DOHH2 (cell line): ENCODE data around the gene OR13A1.
"Not testable (repeated sequence)": the region's sequence is repeated elsewhere in the genome, so short reads cannot be mapped to it uniquely, and the experiment has no call there.

Source experiments
- H3F3A ChIP-seq: fragments of 200-600 bp; sonication (generic), shearing (Covaris generic); 2 replicates; pipeline ENCODE4 v1.6.0; 2016; ENCODE audit warnings: antibody characterized with exemption, mild to moderate bottlenecking; ENCODE audit not compliant: control insufficient read depth, insufficient read depth
- H3K27ac ChIP-seq: fragments of 200-600 bp; sonication (generic); 2 replicates; pipeline ENCODE4 v1.5.1; 2014; ENCODE audit warnings: low read depth, mild to moderate bottlenecking, low read length, moderate library complexity
- H3K27me3 ChIP-seq: fragments of 200-600 bp; sonication (generic); 2 replicates; pipeline ENCODE4 v1.6.1; 2014; ENCODE audit warnings: mild to moderate bottlenecking, low read length, mixed read lengths; ENCODE audit not compliant: control insufficient read depth
- H3K36me3 ChIP-seq: fragments of 200-600 bp; sonication (generic); 2 replicates; pipeline ENCODE4 v1.6.1; 2014; ENCODE audit warnings: mild to moderate bottlenecking, low read length, moderate library complexity, mixed read lengths; ENCODE audit not compliant: control insufficient read depth
- H3K4me1 ChIP-seq: fragments of 200-600 bp; sonication (generic); 2 replicates; pipeline ENCODE4 v1.6.1; 2014; ENCODE audit warnings: mild to moderate bottlenecking, low read length, mixed read lengths; ENCODE audit not compliant: control insufficient read depth
- H3K4me2 ChIP-seq: fragments of 200-600 bp; sonication (generic); 2 replicates; pipeline ENCODE4 v1.6.0; 2014; ENCODE audit warnings: mild to moderate bottlenecking, low read length, moderate library complexity
- H3K4me3 ChIP-seq: fragments of 200-600 bp; sonication (generic); 2 replicates; pipeline ENCODE4 v1.5.1; 2014; ENCODE audit warnings: mild to moderate bottlenecking, low read length, mixed read lengths
- H3K79me2 ChIP-seq: fragments of 200-600 bp; sonication (generic); 2 replicates; pipeline ENCODE4 v1.6.1; 2014; ENCODE audit warnings: mild to moderate bottlenecking, low read length, mixed read lengths; ENCODE audit not compliant: control insufficient read depth
- H3K9me2 ChIP-seq: fragments of 200-600 bp; sonication (generic); replicated peaks from 2 replicates; pipeline ENCODE4 v1.6.1; 2014; ENCODE audit warnings: mild to moderate bottlenecking, low read length, mixed read lengths; ENCODE audit not compliant: control insufficient read depth
- H3K9me3 ChIP-seq: fragments of 200-600 bp; sonication (generic); 2 replicates; pipeline ENCODE4 v1.6.1; 2014; ENCODE audit warnings: antibody characterized with exemption, low read length, mixed read lengths; ENCODE audit not compliant: control insufficient read depth, insufficient read depth
- H4K20me1 ChIP-seq: fragments of 200-600 bp; sonication (generic); 2 replicates; pipeline ENCODE4 v1.6.0; 2014; ENCODE audit warnings: low read depth, mild to moderate bottlenecking, antibody characterized with exemption, low read length, moderate library complexity; ENCODE audit not compliant: control insufficient read depth, insufficient read depth
- EZH2phosphoT487 ChIP-seq: fragments of 200-600 bp; sonication (generic); IDR thresholded peaks from 2 replicates; pipeline ENCODE4 v1.6.1; 2017; ENCODE audit warnings: borderline replicate concordance, mild to moderate bottlenecking, antibody characterized with exemption, low read length, moderate library complexity, mixed read lengths
- TF ChIP-seq, protein P1 (sequence below): fragments of 200-600 bp; sonication (generic); IDR thresholded peaks from one replicate; pipeline ENCODE4 v1.5.1; 2014; ENCODE audit warnings: antibody characterized with exemption, mild to moderate bottlenecking, low read depth, low read length; ENCODE audit not compliant: poor library complexity, severe bottlenecking

The OR13A1 gene

DNA sequence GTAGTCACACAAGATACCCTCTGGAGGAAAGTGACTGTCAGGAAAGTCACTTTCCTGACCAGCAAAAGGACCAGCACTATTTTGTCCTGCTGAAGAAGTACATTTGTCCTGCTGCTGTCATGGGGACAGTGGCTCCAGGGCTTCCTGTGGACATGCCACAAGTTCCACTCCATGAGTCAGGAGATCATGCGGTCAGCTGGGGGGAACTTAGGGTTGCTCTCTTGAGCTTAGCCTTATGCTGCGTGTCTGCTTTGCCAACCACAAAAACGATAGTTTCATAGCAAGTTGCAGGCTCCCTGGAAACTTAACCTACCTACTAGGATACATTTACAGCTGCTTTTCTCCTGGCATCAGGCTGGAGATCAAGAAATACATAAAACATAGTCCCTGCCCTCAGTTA, 38.9 kb upstream of the OR13A1 start:
- TF ChIP-seq, protein P1, sequence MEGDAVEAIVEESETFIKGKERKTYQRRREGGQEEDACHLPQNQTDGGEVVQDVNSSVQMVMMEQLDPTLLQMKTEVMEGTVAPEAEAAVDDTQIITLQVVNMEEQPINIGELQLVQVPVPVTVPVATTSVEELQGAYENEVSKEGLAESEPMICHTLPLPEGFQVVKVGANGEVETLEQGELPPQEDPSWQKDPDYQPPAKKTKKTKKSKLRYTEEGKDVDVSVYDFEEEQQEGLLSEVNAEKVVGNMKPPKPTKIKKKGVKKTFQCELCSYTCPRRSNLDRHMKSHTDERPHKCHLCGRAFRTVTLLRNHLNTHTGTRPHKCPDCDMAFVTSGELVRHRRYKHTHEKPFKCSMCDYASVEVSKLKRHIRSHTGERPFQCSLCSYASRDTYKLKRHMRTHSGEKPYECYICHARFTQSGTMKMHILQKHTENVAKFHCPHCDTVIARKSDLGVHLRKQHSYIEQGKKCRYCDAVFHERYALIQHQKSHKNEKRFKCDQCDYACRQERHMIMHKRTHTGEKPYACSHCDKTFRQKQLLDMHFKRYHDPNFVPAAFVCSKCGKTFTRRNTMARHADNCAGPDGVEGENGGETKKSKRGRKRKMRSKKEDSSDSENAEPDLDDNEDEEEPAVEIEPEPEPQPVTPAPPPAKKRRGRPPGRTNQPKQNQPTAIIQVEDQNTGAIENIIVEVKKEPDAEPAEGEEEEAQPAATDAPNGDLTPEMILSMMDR = no peak
- no peak for TF ChIP-seq EZH2phosphoT487
- Histone ChIP-seq H3K9me2 (no peaks in the 10 kb centered on the region), H3K4me2 (no peak overlapping the region), H3K36me3 (peaks cover 74% of the 10 kb centered on the region), H3K9me3 (peaks cover 22% of the 10 kb centered on the region; the same call in 1 of the 2 replicates), H3K4me1 (peaks cover 79% of the 10 kb centered on the region), H3K79me2 (peaks cover 81% of the 10 kb centered on the region), H3K27ac (no peak overlapping the region), H3F3A (no peaks in the 10 kb centered on the region), H4K20me1 (no peaks in the 10 kb centered on the region), H3K27me3 (no peaks in the 10 kb centered on the region), H3K4me3 (no peak overlapping the region)

- Histone ChIP-seq H3F3A (no peaks in the 10 kb centered on the region), H3K27ac (no peak overlapping the region), H3K27me3 (no peaks in the 10 kb centered on the region), H3K36me3 (peaks cover 66% of the 10 kb centered on the region), H4K20me1 (no peaks in the 10 kb centered on the region), H3K4me3 (no peak overlapping the region), H3K9me2 (no peaks in the 10 kb centered on the region), H3K4me2 (peak overlapping the region; percentile 15), H3K79me2 (peaks cover 75% of the 10 kb centered on the region), H3K4me1 (peaks cover 69% of the 10 kb centered on the region), H3K9me3 (peaks cover 19% of the 10 kb centered on the region; the same call in 1 of the 2 replicates)
- TF ChIP-seq EZH2phosphoT487 = no peak
- TF ChIP-seq, protein P1 = no peak
Observed at GRCh38 chr10:45353186-45353585, 37.8 kb upstream of the OR13A1 start.

DNA sequence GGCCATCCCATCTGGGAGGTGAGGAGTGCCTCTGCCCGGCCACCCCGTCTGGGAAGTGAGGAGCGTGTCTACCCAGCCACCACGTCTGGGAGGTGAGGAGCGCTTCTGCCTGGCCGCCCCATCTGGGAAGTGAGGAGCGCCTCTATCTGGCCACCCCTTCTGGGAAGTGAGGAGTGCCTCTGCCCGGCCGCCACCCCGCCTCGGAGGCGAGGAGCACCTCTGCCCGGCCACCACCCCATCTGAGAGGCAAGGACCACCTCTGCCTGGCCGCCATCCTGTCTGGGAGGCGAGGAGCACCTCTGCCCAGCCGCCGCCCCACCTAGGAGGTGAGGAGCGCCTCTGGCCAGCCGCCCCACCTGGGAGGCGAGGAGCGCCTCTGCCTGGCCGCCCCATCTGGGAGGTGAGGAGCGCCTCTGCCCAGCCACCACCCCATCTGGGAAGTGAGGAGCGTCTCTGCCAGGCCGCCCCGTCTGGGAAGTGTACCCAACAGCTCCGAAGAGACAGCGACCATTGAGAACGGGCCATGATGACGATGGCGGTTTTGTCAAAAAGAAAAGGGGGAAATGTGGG, 32.9 kb upstream of the OR13A1 start:
- H4K20me1 ChIP-seq, H3K4me2 ChIP-seq, H3K27me3 ChIP-seq, H3F3A ChIP-seq, H3K9me2 ChIP-seq, H3K4me3 ChIP-seq, H3K27ac ChIP-seq: not testable (repeated sequence)
- peaks cover 31% of the 10 kb centered on the region for H3K9me3 ChIP-seq
- H3K4me1 ChIP-seq = peaks cover 19% of the 10 kb centered on the region
- peaks cover 40% of the 10 kb centered on the region for H3K36me3 ChIP-seq
- peaks cover 44% of the 10 kb centered on the region for H3K79me2 ChIP-seq

- not testable (repeated sequence) for H3K27me3 ChIP-seq, H3K9me2 ChIP-seq, H3K4me3 ChIP-seq, H3K27ac ChIP-seq, H3K4me2 ChIP-seq, H4K20me1 ChIP-seq, H3F3A ChIP-seq
- peaks cover 11% of the 10 kb centered on the region for H3K4me1 ChIP-seq
- H3K9me3 ChIP-seq = peaks cover 27% of the 10 kb centered on the region
- H3K36me3 ChIP-seq = peaks cover 40% of the 10 kb centered on the region
- peaks cover 41% of the 10 kb centered on the region for H3K79me2 ChIP-seq
Observed at GRCh38 chr10:45347464-45347863, 32.1 kb upstream of the OR13A1 start.

DNA sequence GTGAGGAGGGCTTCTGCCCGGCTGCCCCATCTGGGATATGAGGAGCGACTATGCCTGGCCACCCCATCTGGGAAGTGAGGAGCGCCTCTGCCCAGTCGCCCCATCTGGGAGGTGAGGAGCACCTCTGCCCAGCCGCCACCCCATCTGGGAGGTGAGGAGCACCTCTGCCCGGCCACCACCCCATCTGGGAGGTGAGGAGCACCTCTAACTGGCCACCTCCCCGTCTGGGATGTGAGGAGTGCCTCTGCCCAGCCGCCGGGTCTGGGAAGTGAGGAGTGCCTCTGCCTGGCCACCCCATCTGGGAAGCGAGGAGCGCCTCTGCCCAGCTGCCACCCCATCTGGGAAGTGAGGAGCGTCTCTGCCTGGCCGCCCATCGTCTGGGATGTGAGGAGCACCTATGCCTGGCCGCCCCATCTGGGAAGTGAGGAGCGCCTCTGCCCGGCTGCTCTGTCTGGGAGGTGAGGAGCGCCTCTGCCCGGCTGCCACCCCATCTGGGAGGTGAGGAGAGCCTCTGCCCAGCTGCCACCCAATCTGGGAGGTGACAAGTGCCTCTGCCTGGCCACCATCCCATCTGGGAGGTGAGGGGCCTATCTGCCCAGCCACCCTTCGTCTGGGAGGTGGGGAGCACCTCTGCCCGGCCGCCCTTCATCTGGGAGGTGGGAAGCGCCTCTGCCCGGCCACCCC, 31.4 kb upstream of the OR13A1 start:
- H3K27ac ChIP-seq, H3K27me3 ChIP-seq, H3K4me1 ChIP-seq, H3K4me3 ChIP-seq, H3K9me2 ChIP-seq, H3K4me2 ChIP-seq, H4K20me1 ChIP-seq, H3F3A ChIP-seq: not testable (repeated sequence)
- H3K79me2 ChIP-seq = peaks cover 42% of the 10 kb centered on the region
- peaks cover 26% of the 10 kb centered on the region for H3K9me3 ChIP-seq
- peaks cover 44% of the 10 kb centered on the region for H3K36me3 ChIP-seq

DNA sequence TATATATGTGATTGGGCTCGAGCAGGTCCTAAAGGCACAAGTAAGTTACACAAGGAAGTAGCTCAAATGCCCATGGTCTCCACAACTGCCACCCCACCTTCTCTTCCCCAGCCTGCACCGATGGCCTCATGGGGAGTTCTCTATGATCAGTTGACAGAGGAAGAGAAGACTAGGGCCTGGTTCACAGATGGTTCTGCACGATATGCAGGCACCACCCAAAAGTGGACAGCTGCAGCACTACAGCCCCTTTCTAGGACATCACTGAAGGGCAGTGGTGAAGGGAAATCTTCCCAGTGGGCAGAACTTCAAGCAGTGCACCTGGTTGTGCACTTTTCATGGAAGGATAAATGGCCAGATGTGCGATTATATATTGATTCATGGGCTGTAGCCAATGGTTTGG, 25.0 kb upstream of the OR13A1 start:
- H3K36me3 ChIP-seq = peaks cover 72% of the 10 kb centered on the region
- H3K27ac ChIP-seq, H4K20me1 ChIP-seq, H3K4me1 ChIP-seq, H3K27me3 ChIP-seq, H3K4me3 ChIP-seq, H3K9me2 ChIP-seq, H3K4me2 ChIP-seq, H3F3A ChIP-seq: not testable (repeated sequence)
- peaks cover 25% of the 10 kb centered on the region for H3K9me3 ChIP-seq
- H3K79me2 ChIP-seq = peaks cover 32% of the 10 kb centered on the region
